Loucy (cell line): ENCODE results near the gene EIF4E2.

ENCODE experiments used
- EZH2phosphoT487 ChIP-seq: fragments of 200-600 bp; IDR thresholded peaks from 2 replicates; pipeline ENCODE4 v1.6.1; 2018; ENCODE audit warnings: antibody characterized with exemption, mild to moderate bottlenecking, moderate library complexity, borderline replicate concordance
- TF ChIP-seq, protein P1 (sequence below): fragments of 200-600 bp; sonication (generic); conservative IDR thresholded peaks from 2 replicates; pipeline ENCODE4 v1.5.1; 2014; ENCODE audit warnings: mild to moderate bottlenecking, antibody characterized with exemption, low read length

DNA sequence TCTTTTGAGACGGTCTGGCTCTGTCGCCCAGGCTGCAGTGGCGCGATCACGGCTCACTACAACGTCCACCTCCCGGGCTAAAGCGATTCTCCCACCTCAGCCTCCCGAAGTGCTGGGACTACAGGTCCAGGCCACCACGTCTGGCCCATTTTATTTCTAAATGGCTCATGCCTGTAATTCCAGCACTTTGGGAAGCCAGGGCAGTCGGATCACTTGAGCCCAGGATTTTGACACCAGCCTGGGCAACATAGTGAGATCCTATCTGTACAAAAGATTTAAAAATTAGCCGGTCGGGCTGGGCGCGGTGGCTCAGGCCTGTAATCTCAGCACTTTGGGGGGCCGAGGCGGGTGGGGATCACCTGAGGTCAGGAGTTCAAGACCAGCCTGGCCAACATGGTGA is 56.5 kb downstream of the EIF4E2 start:
- TF ChIP-seq, protein P1, sequence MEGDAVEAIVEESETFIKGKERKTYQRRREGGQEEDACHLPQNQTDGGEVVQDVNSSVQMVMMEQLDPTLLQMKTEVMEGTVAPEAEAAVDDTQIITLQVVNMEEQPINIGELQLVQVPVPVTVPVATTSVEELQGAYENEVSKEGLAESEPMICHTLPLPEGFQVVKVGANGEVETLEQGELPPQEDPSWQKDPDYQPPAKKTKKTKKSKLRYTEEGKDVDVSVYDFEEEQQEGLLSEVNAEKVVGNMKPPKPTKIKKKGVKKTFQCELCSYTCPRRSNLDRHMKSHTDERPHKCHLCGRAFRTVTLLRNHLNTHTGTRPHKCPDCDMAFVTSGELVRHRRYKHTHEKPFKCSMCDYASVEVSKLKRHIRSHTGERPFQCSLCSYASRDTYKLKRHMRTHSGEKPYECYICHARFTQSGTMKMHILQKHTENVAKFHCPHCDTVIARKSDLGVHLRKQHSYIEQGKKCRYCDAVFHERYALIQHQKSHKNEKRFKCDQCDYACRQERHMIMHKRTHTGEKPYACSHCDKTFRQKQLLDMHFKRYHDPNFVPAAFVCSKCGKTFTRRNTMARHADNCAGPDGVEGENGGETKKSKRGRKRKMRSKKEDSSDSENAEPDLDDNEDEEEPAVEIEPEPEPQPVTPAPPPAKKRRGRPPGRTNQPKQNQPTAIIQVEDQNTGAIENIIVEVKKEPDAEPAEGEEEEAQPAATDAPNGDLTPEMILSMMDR, result no peak
- TF ChIP-seq EZH2phosphoT487, result no peak
